Mesothelial cell of epicardium (in vitro differentiated cells): ENCODE data around the gene VAC14. TPM values are rescaled to one million over a fixed set of nuclear protein-coding genes. Genes with fewer than 3 reads are reported as not detected.

Experiments used
- DNase-seq, 2 experiments: peaks; one replicate each; pipeline ENCODE4 v3.0.0; 2021; ENCODE audit warnings: low spot score in 2 of 2; ENCODE audit not compliant: unreplicated experiment in 2 of 2
- H3K27ac Mint-ChIP-seq: 2 replicates; pipeline ENCODE4 v1.8.0; 2021; ENCODE audit warnings: mixed read lengths
- H3K27me3 Mint-ChIP-seq: 2 replicates; pipeline ENCODE4 v1.8.0; 2021; ENCODE audit warnings: low read depth, mixed read lengths
- H3K36me3 Mint-ChIP-seq: 2 replicates; pipeline ENCODE4 v1.8.0; 2021; ENCODE audit warnings: mixed read lengths
- H3K4me1 Mint-ChIP-seq: 2 replicates; pipeline ENCODE4 v1.8.0; 2021; ENCODE audit warnings: mixed read lengths
- H3K4me3 Mint-ChIP-seq: 2 replicates; pipeline ENCODE4 v1.8.0; 2021; ENCODE audit warnings: mild to moderate bottlenecking, moderate library complexity, mixed read lengths
- H3K9me3 Mint-ChIP-seq: 2 replicates; pipeline ENCODE4 v1.8.0; 2021; ENCODE audit warnings: mixed read lengths
- total RNA-seq: library from RNA; stranded (reverse); gene quantifications from 3 replicates; pipeline ENCODE4 v1.2.1, GENCODE V29; 2021
- TF ChIP-seq, protein P1 (sequence below): fragments of 200-600 bp; sonication (generic); IDR thresholded peaks from one replicate; pipeline ENCODE4 v1.5.0; 2021; ENCODE audit warnings: antibody characterized with exemption; ENCODE audit not compliant: unreplicated experiment

VAC14 gene
- total RNA-seq, 1 donor from 2014 or later, result 39.1 TPM

DNA sequence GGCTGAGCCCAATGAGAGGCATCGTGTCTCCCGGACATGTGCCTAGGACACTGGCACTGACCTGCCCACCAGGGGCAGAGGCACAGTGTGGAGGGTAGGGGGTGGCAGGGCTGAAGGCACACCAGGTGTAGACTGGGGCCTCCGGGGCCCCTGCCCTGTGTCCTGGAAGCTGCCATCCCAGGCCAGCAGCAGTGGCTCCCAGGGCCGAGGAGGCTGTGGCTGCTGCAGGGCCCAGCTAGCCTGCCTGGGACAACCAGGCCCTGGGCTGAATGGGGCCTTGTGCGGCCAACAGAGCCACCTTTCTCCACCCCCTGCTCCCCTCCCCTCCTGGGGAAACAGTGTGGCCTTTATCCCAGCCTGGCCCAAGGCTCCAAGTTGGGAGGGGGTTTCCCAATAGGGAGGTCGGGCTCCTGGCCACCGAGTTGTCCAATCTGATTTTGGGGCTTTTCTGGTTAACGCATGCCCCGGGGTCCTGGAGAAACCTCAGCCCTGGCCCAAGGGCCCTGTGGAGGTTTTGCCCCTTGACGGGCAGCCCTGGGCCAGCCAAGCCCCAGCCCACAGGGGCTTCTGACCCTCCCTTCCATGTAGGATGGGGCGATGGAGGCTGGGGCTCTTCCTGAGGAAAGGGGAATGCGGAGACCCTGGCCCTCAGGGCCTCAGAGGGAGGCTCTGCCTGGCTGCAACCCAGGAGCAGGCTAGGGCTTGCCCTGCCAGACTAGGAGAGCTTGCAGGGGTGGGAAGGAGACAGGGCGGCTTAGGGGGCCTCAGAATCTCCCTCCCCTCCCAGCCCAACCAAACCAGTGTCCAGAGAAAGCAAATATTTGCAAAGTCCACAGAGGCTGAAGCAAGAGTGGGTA lies 119.3 kb downstream of the VAC14 start:
- Mint-ChIP-seq H3K9me3 (no peaks in the 10 kb centered on the region), H3K27ac (peak overlapping the region; percentile 64), H3K4me1 (peaks cover 28% of the 10 kb centered on the region), H3K36me3 (peaks cover 7% of the 10 kb centered on the region), H3K27me3 (no peaks in the 10 kb centered on the region), H3K4me3 (peak overlapping the region; percentile 30)
- DNase-seq, result no peak
- TF ChIP-seq, protein P1, sequence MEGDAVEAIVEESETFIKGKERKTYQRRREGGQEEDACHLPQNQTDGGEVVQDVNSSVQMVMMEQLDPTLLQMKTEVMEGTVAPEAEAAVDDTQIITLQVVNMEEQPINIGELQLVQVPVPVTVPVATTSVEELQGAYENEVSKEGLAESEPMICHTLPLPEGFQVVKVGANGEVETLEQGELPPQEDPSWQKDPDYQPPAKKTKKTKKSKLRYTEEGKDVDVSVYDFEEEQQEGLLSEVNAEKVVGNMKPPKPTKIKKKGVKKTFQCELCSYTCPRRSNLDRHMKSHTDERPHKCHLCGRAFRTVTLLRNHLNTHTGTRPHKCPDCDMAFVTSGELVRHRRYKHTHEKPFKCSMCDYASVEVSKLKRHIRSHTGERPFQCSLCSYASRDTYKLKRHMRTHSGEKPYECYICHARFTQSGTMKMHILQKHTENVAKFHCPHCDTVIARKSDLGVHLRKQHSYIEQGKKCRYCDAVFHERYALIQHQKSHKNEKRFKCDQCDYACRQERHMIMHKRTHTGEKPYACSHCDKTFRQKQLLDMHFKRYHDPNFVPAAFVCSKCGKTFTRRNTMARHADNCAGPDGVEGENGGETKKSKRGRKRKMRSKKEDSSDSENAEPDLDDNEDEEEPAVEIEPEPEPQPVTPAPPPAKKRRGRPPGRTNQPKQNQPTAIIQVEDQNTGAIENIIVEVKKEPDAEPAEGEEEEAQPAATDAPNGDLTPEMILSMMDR, result no peak

DNA sequence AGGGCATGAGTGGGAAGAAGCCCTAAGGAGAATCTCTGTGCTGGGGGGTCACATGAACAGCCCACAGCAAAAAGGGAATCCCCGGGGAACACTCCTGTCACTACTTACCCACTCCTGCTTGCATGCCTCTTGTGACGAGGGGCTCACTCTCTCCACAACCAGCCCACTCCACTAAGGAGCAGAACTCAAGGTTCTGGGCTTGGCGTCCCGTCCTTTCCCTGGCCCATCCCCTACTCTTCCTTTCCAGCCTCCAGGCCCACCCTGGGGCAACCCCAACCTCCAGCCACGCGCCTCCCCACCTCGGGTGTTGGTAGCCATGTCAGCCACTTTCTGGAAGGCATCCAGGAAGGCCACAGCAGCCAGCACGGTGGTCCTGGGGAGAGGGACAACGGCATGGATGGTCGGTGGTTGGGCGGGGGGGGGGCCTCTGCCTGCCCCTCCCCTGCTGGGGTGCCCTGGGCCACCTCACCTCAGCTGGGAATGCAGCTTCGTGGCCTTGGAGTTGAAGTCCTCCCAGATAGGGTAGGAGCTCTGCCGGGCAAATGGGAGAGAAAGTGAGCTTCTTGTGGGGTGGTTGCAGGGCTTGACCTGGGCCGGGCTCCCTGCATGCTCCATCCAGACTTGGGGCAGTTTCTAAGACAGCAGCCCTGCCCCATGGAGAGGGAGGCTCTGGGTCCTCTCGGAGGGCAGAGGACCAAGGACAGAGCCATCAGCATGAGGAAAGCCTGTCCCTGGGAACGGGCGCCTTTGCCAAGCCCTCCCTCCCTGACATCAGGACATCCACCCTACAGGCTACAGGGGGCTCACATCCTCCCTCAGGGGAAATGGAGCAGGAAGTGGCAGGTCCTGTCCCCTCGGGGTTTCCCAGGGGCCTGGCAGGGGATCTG lies 120.2 kb downstream of the VAC14 start:
- Mint-ChIP-seq H3K27me3 (no peaks in the 10 kb centered on the region), H3K4me3 (no peak overlapping the region), H3K36me3 (peaks cover 15% of the 10 kb centered on the region), H3K9me3 (no peaks in the 10 kb centered on the region), H3K27ac (peak overlapping the region; percentile 39), H3K4me1 (peaks cover 24% of the 10 kb centered on the region)
- no peak for DNase-seq
- TF ChIP-seq, protein P1, result no peak

DNA sequence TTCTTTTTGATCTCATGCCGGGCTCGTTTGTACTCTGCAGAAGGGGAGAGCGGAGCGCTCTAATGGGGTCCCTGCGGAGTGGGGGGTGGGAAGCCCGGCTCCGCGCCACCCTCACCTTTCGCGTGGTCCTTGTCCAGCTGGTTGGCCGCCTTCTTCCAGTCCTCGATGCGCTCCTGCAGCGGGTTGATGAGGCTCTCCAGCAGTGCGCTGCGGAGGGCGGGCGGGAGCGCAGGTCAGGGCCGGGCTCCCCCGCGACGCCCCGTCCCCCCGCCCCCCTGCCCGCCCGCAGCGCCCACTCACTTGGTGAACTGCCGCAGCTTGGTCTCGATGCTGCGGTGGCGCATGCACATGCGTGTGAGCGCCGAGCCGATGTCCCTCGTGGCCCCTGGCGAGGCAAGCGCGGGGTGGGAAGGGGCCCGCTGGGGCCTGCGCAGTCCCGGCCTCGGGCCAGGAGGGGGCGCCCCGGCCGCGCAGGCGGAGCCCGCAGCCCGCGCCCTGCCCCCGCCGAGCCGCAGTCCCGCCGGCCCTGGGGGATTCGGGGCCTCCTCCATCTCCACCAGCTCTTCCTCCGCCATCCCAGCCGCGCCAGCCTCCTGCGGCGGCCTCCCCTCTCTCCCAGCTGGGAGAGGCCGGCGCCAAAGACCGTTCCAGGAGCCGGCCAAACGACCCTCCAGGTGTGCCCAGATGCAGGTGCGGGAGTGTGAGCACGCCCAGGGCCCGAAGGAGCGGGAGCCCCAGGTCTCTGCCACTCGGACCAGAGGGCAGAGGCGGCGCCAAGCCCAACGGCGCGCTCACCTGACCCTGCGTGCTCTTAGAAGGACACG lies 121.1 kb downstream of the VAC14 start:
- Mint-ChIP-seq H3K9me3 (no peaks in the 10 kb centered on the region), H3K4me1 (peaks cover 24% of the 10 kb centered on the region), H3K4me3 (no peak overlapping the region), H3K27ac (no peak overlapping the region), H3K36me3 (peaks cover 17% of the 10 kb centered on the region), H3K27me3 (no peaks in the 10 kb centered on the region)
- TF ChIP-seq, protein P1, result peak; percentile 21
- no peak for DNase-seq

DNA sequence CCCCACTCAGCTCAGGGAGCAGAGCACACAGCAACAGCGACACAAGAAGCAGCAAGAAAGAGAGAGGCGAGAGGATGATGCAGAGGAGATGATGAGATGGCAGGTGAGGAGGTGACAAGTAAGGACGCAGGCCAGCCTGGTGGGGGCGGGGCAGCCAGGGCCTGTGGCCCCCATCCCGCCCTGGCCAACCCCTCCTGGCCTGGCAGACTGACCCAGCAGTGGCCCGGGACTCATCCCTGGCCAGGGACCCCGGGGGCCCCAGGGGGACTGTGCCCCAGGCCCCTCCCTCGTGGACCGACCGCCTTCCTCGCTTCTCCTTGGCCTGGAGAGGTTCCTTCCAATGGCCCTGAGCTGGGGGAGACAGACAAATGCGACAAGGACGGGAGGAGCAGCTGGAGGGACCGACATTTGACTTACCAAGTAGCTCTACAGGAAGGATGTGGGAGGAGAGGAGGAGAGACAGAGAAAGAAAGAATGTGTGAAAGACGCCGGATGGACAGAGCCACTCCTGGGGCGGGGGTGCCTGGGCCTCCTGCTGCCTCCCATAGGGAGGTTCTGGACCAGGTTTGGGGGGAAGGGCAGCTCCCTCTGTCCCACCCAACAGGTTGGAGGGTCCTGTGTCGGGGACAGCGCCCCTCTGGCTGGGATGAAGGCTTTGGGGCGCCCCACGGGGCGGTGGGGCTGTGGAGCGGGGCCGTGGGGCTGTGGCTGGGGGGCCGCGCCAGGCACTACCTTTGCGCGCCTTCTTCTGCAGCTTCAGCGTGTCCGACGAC lies 121.9 kb downstream of the VAC14 start:
- Mint-ChIP-seq H3K36me3 (peaks cover 20% of the 10 kb centered on the region), H3K4me1 (peaks cover 23% of the 10 kb centered on the region), H3K4me3 (no peak overlapping the region), H3K9me3 (no peaks in the 10 kb centered on the region), H3K27me3 (no peaks in the 10 kb centered on the region), H3K27ac (no peak overlapping the region)
- TF ChIP-seq, protein P1, result no peak
- DNase-seq, result no peak
